LNCaP clone FGC (cell line): ENCODE measurements around the gene TMEM243.
A peak's percentile ranks its signal among the peaks of the same experiment; 100 is the strongest.

ENCODE experiments used
- DNase-seq: peaks from one replicate; pipeline ENCODE4 v3.0.0-alpha.2; 2011; ENCODE audit warnings: low read depth
- H3K4me3 ChIP-seq: 2 replicates; pipeline ENCODE4 v1.5.1; 2011; ENCODE audit warnings: mild to moderate bottlenecking, low read depth, low read length, control low read depth
- TF ChIP-seq, protein P1 (sequence below): IDR thresholded peaks from 2 replicates; pipeline ENCODE4 v1.5.1; 2012; ENCODE audit warnings: mild to moderate bottlenecking; ENCODE audit not compliant: control insufficient read depth, insufficient read depth; ENCODE audit errors: extremely low read depth

The TMEM243 gene

DNA sequence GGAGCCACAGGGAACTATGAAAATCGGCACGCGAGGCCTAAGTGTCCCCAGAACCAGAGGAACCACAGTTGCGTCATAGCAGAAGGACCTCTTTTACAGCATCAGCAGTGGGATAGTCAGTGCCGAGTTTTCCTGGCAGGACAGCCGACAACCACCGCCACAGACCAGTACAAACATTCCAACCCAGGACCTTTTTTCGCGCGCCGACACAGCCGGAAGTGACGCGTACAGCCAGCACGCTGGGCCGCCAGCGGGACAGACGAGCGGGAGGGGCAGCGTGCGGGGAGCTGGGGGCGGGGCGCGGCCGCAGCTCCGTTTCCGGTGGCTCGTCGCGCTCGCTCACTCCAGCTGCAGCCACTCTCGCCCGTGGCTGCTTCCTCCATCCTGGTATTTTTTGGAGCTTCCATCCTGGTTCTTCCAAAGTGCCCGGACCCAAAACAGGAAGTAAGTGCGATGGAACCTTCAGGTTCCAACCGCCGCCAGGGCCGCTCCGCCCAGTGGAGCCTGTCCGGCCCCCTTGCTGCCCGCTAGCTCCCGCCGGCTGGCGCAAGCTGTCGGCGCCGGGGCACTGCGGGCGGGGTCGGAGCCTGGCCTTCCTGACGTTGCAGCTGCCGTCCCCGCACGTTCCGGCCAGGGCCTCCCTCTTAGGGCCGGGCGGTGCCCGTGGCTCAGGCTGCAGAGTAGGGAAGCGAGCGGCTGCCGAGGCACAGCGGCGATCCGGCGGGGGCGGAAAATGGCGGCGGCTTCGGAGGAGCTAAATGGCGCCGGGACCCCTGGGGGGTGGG lies 67.2 kb downstream of the TMEM243 start, which contains the start of gene DMTF1:
Gene DMTF1, plus strand, starts transcription at position 342 of the 785 bp plus-strand sequence. CDS start 12,489 bp downstream, outside the sequence.
- peak within 1 kb of the TSS; percentile 78 for H3K4me3 ChIP-seq
- TF ChIP-seq, protein P1, sequence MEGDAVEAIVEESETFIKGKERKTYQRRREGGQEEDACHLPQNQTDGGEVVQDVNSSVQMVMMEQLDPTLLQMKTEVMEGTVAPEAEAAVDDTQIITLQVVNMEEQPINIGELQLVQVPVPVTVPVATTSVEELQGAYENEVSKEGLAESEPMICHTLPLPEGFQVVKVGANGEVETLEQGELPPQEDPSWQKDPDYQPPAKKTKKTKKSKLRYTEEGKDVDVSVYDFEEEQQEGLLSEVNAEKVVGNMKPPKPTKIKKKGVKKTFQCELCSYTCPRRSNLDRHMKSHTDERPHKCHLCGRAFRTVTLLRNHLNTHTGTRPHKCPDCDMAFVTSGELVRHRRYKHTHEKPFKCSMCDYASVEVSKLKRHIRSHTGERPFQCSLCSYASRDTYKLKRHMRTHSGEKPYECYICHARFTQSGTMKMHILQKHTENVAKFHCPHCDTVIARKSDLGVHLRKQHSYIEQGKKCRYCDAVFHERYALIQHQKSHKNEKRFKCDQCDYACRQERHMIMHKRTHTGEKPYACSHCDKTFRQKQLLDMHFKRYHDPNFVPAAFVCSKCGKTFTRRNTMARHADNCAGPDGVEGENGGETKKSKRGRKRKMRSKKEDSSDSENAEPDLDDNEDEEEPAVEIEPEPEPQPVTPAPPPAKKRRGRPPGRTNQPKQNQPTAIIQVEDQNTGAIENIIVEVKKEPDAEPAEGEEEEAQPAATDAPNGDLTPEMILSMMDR, result no peak
- DNase-seq, result peak; percentile 84

DNA sequence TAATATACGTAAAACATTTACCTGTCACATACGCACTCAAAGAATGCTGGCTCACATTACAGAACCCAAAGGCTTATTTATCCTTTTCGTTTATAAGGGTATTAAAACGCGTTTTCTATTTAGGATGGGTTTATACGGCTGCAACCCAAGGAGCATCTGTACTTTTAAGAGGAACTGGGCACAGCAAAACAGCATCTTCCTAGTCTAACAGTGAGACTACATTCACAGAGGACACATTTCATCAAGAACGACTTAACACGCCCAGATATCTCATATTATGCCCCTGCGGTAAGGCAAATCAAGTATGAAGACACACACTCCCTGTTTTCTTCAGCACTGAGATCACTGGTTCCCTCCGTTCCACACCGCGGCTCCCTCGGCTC lies 67.8 kb downstream of the TMEM243 start:
- TF ChIP-seq, protein P1, result no peak
- peak overlapping the region; percentile 78 for H3K4me3 ChIP-seq
- no peak for DNase-seq

DNA sequence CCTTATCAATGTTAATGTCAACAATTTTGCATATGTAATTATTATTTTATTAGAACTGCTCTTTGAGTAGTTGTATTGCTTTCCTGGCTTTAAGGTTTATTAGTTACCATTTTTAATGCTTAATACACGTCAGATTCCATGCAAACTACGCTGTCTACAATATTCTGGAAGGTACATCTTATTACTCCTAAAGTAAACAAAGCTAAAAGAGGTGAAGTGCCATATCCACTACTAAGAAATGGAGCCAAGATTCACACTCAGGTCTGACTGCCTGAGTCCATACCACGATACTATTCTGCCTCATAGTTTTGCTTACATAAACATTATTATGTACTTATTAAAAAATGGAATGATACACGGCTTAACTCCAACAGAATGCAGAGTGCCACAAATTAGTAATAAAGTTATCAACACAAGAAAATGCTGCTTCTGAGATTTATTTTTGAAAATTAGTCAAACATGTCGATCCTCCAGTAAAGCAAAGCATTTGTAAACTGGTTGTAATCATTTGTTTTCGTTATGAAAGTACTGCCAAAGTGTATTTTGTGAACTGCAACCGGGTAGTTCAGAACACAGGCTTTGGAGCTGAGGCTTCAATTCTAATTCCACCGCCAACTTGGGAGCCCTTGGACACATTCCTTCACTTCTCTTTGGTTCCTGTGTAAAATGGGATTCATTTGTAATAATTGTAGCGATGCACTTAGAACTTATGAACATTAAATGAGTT lies 68.4 kb downstream of the TMEM243 start:
- H3K4me3 ChIP-seq, result peak overlapping the region; percentile 78
- DNase-seq, result peak; percentile 56
- TF ChIP-seq, protein P1, result no peak

DNA sequence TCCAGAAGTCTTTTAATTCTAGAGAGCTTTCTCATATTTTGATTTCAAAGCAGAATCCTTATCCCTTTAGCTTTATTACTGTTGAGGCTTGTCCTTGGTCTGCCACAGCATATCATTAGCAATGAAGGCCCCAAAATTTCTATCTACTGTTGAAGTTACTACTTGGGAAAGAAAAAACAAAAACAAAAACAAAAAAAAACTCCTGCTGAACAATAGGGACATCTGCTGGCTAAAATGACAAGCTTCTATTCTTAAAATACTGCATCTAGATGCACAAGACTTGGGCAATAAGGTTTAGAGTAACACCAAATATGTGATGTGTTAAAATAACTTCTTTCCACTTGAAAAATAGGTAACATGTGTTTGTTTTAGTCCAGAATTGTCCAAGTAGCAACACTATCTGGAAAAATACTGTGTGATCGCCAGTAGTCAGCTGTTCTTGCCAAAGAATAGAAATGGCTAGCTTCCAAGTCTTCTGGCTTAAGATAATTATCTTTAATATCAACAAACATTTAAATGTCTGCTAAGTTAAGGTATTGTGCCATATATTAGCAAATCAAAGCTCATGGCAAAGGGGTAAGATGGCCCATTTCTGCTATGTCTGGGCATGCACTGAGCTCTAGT lies 71.1 kb downstream of the TMEM243 start:
- DNase-seq, result peak; percentile 54
- H3K4me3 ChIP-seq, result no peak overlapping the region
- TF ChIP-seq, protein P1, result peak; percentile 49

DNA sequence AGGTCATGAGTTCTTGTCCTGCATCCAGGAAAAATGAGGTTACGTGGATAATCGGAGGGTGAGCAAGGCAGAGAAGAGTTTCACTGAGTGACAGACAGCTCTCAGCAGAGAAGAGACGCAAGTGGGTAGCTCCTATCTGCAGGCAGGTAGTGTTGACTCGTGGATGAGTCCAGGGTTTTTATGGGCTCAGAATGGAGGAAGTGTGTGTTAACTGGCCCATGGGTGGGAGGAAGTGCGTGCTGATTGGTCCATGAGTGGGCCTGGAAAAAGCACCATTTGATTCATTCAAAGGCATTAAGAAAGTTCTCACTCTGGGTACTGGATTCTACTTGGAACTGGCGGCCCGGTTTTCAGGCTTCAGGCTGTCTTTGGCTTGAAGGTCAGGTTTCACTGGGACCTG lies 72.0 kb downstream of the TMEM243 start:
- TF ChIP-seq, protein P1, result no peak
- H3K4me3 ChIP-seq, result no peak overlapping the region
- DNase-seq, result no peak

DNA sequence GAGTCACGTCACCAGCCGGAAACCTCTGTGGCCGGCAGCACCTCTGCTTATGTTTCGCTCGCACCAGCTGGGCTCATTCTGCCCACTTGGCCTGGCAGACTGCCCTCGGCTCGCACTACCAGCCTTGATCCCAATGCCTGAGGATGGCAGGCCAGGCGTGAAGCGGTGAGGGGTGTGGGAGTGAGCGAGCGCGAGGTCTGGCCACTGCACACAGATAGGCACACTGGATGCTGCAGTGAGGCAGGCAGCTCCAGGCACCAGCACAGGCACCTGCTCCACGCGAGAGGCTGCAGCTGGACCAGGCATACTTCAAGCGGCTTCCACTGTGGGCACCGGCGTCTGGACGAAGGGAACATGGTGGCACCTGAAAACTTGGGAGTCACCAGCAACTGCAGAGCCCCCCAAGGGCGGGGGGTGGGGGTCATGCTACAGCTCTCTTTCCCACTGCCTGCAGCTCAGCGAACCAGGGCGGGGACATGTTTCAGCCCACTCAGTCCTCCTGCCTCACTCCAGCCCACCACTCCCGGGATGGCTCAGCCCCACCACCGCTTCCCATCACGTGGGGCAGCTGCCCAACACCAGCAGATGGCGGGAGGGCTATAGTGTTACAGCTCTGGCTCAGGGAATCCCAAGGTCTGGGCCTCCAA lies 72.7 kb downstream of the TMEM243 start:
- DNase-seq, result no peak
- TF ChIP-seq, protein P1, result no peak
- no peak overlapping the region for H3K4me3 ChIP-seq
